Peyer's patch (tissue), 4 donors: ENCODE data around the gene MAP1A.

Source experiments
- POLR2A ChIP-seq, 2 donors: fragments of 450-650 bp; IDR thresholded peaks; one replicate each; pipeline ENCODE4 v1.5.1; 2017; ENCODE audit warnings: antibody characterized with exemption in 2 of 2, mild to moderate bottlenecking in 2 of 2, moderate library complexity in 2 of 2
- TF ChIP-seq, protein P1 (sequence below), 6 experiments: fragments of 450-650 bp in 4 of 6; fragments of 200-600 bp in 2 of 6; sonication (generic) in 1 of 6; IDR thresholded peaks; one replicate each; pipeline ENCODE4 v1.5.1; 2017 to 2019; ENCODE audit warnings: antibody characterized with exemption in 6 of 6, mild to moderate bottlenecking in 3 of 6, moderate library complexity in 1 of 6

DNA sequence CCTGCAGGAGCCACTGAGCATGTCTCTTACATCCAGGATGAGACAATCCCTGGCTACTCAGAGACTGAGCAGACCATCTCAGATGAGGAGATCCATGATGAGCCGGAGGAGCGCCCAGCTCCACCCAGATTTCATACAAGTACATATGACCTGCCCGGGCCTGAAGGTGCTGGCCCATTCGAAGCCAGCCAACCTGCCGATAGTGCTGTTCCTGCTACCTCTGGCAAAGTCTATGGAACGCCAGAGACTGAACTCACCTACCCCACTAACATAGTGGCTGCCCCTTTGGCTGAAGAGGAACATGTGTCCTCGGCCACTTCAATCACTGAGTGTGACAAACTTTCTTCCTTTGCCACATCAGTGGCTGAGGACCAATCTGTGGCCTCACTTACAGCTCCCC, 6.2 kb downstream of the MAP1A start:
- TF ChIP-seq, protein P1, sequence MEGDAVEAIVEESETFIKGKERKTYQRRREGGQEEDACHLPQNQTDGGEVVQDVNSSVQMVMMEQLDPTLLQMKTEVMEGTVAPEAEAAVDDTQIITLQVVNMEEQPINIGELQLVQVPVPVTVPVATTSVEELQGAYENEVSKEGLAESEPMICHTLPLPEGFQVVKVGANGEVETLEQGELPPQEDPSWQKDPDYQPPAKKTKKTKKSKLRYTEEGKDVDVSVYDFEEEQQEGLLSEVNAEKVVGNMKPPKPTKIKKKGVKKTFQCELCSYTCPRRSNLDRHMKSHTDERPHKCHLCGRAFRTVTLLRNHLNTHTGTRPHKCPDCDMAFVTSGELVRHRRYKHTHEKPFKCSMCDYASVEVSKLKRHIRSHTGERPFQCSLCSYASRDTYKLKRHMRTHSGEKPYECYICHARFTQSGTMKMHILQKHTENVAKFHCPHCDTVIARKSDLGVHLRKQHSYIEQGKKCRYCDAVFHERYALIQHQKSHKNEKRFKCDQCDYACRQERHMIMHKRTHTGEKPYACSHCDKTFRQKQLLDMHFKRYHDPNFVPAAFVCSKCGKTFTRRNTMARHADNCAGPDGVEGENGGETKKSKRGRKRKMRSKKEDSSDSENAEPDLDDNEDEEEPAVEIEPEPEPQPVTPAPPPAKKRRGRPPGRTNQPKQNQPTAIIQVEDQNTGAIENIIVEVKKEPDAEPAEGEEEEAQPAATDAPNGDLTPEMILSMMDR (IDR thresholded peaks at IDR 0.05): no peak
- no peak for TF ChIP-seq POLR2A (IDR thresholded peaks at IDR 0.05)
